ENCODE results near the gene INPP5D.
"Not testable (repeated sequence)": the region's sequence is repeated elsewhere in the genome, so short reads cannot be mapped to it uniquely, and the experiment has no call there.

The INPP5D gene

DNA sequence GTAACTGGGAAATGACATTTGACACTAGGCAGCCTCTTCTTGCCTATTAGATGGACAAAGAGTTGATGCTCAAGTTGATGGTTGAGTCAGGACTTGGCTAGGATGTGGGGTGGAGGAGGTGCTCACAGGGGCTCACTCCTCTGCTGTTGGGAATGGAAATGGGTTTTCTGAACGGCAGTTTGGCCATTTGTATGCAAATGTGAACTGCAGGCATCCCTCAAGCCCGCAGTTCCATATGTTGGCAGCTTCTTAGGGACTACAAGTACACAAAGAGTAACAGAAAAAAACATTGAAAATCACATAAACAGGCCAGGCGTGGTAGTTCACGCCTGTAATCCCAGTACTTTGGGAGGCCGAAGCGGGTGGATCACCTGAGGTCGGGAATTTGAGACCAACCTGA, 80.8 kb downstream of the INPP5D start:
- DNase-seq (ENCODE audit: low read depth in 3 of 3, low spot score in 1 of 3), result no peak

DNA sequence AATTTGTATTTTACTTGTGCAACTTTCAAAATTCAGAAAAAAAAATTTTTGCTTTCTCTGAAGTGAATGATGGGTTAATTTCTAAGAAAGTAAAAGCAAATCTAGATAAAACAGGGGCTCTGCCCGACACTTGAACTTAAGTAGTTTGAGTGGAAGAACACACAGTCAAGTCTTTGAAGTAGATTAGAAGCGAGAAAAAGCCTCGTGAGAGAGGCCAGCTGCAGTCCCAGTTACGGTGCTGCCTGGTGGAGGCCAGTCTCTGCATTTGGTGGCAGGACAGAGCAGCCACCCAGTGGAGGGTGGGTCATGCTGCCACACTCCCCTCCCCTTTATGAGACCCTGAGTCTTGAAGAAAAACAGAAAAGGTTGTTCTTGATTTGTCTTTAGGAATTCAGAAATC, 81.8 kb downstream of the INPP5D start:
- DNase-seq (ENCODE audit: low read depth in 3 of 3, low spot score in 1 of 3), result no peak

GRCh38 chr2:233142355-233142897, 82.3 kb downstream of the INPP5D start:
- no peak for DNase-seq (ENCODE audit: low read depth in 3 of 3, low spot score in 1 of 3)

GRCh38 chr2:233143700-233144331, 83.7 kb downstream of the INPP5D start:
- no peak for DNase-seq (ENCODE audit: low read depth in 3 of 3, low spot score in 1 of 3)

- DNase-seq (ENCODE audit: low read depth in 3 of 3, low spot score in 1 of 3), result no peak
Measured at GRCh38 chr2:233145726-233146125, 85.6 kb downstream of the INPP5D start.

- no peak for DNase-seq (ENCODE audit: low read depth in 3 of 3, low spot score in 1 of 3)
Measured at GRCh38 chr2:233146194-233146593, 86.1 kb downstream of the INPP5D start.

DNA sequence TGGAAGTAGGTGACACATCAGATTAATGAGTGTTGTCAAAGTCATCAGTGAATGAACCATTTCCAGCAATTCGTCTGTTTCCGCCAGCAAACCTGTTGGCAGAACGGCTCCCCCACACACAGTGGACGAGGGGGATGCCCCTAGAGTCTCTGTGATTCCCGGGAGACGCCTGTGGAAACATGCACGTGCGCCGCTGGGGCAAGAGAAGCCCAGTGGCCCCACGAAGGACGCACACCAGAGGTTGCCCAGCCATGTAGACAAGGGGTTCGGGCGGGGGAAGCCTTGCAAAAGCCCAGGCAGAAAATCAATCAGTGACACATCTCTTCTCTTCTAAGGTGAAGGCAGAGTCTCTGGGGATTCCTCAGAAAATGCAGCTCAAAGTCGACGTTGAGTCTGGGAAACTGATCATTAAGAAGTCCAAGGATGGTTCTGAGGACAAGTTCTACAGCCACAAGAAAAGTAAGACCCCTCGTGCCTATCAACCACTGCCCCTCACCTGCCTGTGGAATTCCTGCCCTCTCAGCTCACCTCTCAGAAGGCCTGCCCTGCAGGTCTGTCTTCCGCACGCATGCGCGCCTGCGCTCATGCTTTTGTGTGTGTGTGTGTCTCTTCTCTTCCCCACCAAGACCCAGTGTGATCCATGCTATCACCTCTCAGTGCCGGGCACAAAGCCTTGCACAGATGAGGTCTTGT, 87.1 kb downstream of the INPP5D start:
- DNase-seq (ENCODE audit: low read depth in 3 of 3, low spot score in 1 of 3), result no peak

- DNase-seq (ENCODE audit: low read depth in 3 of 3, low spot score in 1 of 3), result no peak
Measured at GRCh38 chr2:233147829-233148167, 87.7 kb downstream of the INPP5D start.

GRCh38 chr2:233148354-233148753, 88.2 kb downstream of the INPP5D start:
- DNase-seq (ENCODE audit: low read depth in 3 of 3, low spot score in 1 of 3), result no peak

DNA sequence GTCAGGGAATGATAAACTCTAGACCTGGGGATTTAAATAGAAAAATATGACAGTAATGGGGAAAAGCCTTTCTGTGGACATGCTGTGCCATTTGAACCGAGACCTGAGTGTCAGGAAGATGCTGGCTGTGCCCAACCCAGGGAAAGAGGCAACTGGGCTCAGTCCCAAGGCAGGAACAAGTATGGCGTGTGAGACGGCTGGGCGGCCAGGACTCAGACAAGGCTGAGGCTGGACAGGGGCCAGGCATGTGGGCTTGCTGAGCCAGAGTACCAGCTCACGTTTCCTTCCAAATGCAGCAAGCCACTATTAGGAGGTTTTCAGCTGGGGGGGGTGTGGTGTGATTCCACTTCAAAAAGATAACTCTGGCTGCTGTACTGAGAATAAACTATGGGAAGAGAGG, 92.4 kb downstream of the INPP5D start:
- no peak for DNase-seq (ENCODE audit: low read depth in 3 of 3, low spot score in 1 of 3)

DNA sequence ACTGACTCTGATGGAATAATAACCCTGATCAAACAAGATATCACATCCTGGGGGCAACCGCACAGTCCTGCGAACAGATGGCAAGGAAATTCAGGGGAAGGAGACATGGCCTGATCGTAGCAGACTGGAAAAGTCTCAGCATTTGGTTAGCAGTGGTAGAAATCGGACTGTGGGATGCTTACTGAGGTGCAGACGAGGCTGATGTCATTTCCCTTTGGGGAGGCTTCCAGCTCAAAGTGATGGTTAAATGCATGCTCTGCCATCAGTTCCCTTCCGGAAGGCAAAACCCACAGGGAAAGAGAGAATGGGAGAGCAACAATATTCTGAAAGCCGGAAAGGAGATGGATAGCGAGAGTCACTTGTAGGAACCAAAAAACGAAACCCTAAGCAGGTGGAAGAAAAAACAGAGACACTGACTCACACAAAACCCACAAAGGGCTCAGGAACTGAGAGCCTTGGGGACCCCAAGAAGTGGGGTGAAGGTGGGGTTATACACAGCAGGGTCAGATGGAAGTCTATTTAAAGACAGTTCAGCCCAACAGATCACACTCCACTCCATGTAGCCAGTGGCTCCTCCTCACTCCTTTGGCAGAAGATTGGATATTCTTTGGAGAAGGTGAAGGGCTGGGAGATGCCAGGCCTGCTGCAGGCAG, 93.1 kb downstream of the INPP5D start:
- DNase-seq (ENCODE audit: low read depth in 3 of 3, low spot score in 1 of 3), result no peak

- DNase-seq (ENCODE audit: low read depth in 3 of 3, low spot score in 1 of 3), result no peak
Measured at GRCh38 chr2:233156001-233156400, 95.9 kb downstream of the INPP5D start.

DNA sequence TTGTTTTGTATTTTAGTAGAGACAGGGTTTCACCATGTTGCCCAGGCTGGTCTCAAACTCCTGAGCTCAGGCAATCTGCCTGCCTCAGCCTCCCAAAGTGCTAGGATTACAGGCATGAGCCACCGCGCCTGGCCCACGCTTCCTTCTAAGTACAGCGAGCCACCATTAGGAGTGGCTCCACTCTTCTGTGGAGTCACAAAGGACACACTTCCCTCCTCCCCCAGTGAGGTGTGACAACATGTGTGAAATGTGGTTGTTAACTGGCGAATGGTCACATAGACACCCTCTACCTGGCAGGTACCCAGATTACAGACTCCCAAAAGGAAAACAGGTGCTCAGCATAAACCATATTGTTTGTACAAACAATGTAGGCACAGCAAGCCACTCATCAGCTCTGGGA, 96.3 kb downstream of the INPP5D start:
- not testable (repeated sequence) for DNase-seq (ENCODE audit: low read depth in 3 of 3, low spot score in 1 of 3)

- no peak for DNase-seq (ENCODE audit: low read depth in 3 of 3, low spot score in 1 of 3)
Measured at GRCh38 chr2:233161730-233162129, 101.6 kb downstream of the INPP5D start.

DNA sequence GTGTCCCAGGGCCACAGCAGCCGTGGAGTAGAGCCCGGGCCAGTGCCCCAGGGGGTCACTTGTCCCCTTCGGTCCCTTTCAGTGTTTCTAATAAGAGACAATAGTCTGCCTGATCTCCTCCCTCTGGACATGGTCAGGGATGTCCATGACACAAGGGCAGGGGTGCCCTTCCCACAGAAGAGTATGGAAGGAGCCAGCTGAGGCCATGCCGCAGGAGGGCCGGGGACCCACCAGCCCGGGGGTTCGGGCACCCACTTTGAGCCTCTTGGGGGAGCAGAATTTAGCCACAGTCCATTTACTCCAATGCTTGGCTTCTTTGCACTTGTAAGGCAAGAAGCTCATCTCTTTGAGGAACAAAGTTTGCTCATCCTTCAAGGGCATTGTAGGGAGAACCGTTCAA, 102.6 kb downstream of the INPP5D start:
- no peak for DNase-seq (ENCODE audit: low read depth in 3 of 3, low spot score in 1 of 3)

GRCh38 chr2:233163486-233164103, 103.5 kb downstream of the INPP5D start:
- DNase-seq (ENCODE audit: low read depth in 3 of 3, low spot score in 1 of 3), result no peak

DNA sequence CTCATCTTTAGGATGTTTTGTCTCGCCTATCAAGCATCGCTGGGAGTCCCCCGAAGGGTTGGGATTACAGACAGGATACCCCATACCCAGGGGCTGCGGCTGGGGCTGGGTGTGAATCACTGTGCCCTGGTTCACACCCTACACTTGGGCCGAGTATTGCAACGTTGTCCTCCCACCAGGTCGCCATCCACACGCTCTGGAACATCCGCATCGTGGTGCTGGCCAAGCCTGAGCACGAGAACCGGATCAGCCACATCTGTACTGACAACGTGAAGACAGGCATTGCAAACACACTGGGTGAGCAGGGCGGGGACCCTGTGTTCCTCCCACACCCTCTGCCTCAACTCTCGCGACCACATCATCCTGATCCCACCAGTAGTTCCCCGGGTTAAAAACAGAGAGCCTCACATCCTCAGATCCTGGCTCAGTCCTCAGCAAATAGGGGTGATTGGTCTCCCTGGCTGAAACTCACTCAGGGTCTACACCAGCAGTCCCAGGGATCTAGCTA, 104.0 kb downstream of the INPP5D start:
- DNase-seq (ENCODE audit: low read depth in 3 of 3, low spot score in 1 of 3), result no peak

DNA sequence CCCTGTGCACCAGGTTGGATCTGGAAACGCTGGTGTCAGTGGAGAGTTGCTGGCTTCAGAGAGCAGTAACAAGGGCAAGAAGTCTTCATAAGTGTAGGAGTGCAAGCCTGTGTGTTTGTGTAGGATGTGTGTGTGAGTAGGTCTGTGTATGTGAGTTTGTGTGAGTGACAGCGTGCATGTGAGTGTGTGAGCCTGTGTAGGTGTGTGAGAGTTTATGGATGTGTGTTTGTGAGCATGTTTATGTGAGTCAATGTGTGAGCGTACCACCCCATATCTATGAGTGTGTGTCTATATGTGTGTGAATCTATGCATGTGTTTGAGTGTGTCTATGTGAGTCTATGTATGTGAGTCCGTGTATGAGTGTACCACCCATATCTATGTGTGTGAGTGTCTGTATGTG, 104.8 kb downstream of the INPP5D start:
- no peak for DNase-seq (ENCODE audit: low read depth in 3 of 3, low spot score in 1 of 3)

DNA sequence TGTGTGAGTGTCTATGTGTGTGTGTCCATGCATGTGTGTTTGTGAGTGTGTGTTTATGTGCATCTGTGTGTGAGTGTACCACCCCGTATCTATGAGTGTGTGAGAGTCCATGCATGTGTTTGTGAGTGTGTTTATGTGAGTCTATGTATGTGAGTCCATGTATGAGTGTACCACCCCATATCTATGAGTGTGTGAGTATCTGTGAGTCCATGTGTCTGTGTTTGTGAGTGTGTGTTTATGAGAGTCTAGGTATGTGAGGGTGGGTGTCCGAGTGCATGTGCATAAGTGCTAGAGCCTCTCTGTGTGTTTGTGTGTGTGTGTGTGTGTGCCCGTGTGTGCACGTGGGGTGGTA, 105.4 kb downstream of the INPP5D start:
- DNase-seq (ENCODE audit: low read depth in 3 of 3, low spot score in 1 of 3), result no peak

DNA sequence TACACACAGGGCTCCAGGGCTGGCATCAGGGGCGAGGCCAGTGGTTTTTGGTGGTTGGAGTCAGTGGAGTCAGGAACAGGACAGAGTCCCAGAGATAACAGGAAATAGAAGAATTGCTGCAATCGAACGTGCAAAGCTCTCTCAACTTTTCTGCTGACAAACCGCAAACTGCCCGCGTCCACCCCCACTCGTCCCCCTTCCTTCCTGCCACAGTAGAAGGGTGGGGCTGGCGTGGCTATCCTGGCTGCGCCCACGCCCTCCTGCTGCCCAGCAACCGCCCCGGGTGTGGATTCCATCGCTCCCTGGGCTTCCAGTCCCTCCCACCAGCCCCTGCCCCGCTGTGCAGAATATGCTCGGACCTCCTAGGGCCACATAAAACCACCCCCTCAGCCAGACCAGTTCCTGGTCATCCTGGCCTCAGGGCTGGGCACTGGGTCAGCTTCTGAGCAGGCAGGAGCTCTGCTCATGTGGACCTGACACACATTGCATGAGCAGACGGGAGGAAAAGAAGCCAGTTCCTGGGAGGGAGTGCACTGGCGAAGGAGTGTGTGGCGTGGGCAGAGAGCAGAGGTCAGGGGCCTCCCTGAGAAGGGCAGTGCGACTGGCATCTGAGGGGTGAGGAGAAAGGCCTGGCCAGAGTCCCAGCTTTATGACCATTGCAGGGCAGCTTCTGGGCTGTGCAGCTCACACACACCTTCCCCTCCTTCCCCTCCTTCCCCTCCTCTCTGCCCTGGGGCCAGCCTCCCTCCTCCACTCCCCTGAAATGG, 105.9 kb downstream of the INPP5D start:
- DNase-seq (ENCODE audit: low read depth in 3 of 3, low spot score in 1 of 3), result peak in 1 of 3 donors; percentile 9

GRCh38 chr2:233168445-233168844, 108.3 kb downstream of the INPP5D start:
- DNase-seq (ENCODE audit: low read depth in 3 of 3, low spot score in 1 of 3), result no peak

All from stimulated activated CD4-positive, alpha-beta T cell treated with anti-CD3 and anti-CD28 coated beads, TNF-alpha, amount 100 ng/mL, for 1 hour (primary cell).